ENCODE measurements around the gene MID1. TPM values are rescaled to one million over a fixed set of nuclear protein-coding genes. Genes with fewer than 3 reads are reported as not detected.

Gene MID1
- total RNA-seq, 4 donors from 2014 or later: 5.0 to 8.0 (median 6.4) TPM

DNA sequence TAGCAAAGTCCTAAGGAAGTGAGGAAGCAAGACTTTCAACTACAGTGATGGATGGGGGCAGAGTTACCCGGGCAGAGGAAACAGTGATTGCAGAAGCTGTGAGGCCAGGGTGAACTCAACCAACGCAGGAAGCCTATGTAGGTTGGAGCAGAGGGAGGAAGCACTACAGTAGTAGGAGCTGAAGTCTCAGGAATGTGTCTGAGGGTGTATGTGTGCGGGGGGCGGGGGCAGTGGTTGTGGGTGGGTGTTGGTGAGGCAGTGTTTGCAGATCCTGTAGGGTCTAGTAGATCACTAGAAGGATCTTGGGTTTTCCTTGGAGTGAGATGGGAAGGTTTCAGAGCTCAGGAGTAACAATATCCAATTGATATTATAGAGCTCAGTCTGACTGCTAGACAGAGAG lies 9.9 kb upstream of the MID1 start:
- 57% methylated on average over 4 of the region's 4 CpGs for WGBS

DNA sequence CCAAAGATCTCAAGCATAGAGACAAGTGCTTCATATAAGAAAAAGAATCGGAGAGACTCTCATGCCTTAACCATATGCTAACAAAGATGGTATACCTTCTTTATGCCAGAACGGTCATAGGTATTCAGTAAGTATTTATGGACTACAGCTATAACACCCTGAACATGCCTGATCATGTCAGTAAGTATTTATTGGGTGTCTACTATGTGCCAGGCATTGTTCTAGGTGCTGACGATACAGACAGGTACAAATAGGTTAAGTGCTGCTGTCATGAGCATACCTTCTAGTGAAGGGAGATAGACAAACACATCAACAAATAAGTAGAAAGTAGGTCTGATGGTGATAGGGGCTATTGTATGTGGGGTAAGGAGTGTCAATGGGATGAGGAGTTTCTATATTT lies 9.5 kb upstream of the MID1 start:
- H3K36me3 ChIP-seq: no peaks in the 10 kb centered on the region
- peaks cover 6% of the 10 kb centered on the region for H3K4me1 ChIP-seq
- H3K9me3 ChIP-seq: no peaks in the 10 kb centered on the region
- no peaks in the 10 kb centered on the region for H3K27me3 ChIP-seq
- H3K27ac ChIP-seq: no peak overlapping the region
- WGBS: 71% methylated on average over 3 of the region's 3 CpGs
- H3K4me3 ChIP-seq: no peak overlapping the region
- no peak for DNase-seq (ENCODE audit: low spot score in 2 of 2)
- no peak for TF ChIP-seq CTCF (IDR thresholded peaks at IDR 0.05)
- no peak for TF ChIP-seq EP300 (IDR thresholded peaks at IDR 0.05)
- no peak for TF ChIP-seq POLR2A (IDR thresholded peaks at IDR 0.05)
- TF ChIP-seq POLR2AphosphoS5 (IDR thresholded peaks at IDR 0.05): no peak

More for the DNA sequence above, 9.9 kb upstream of the MID1 start:
- no peaks in the 10 kb centered on the region for H3K36me3 ChIP-seq
- no peak for DNase-seq (ENCODE audit: low spot score in 2 of 2)
- H3K9me3 ChIP-seq: no peaks in the 10 kb centered on the region
- TF ChIP-seq CTCF (IDR thresholded peaks at IDR 0.05) (no peak), EP300 (IDR thresholded peaks at IDR 0.05) (no peak), POLR2AphosphoS5 (IDR thresholded peaks at IDR 0.05) (no peak), POLR2A (IDR thresholded peaks at IDR 0.05) (no peak)
- H3K4me3 ChIP-seq: no peak overlapping the region
- H3K27me3 ChIP-seq: no peaks in the 10 kb centered on the region
- no peak overlapping the region for H3K27ac ChIP-seq
- H3K4me1 ChIP-seq: peaks cover 6% of the 10 kb centered on the region

GRCh38 chrX:10628906-10629305 lies 8.5 kb upstream of the MID1 start:
- H3K4me3 ChIP-seq: no peak overlapping the region
- H3K27ac ChIP-seq: no peak overlapping the region
- no peaks in the 10 kb centered on the region for H3K36me3 ChIP-seq
- H3K4me1 ChIP-seq: peaks cover under 1% of the 10 kb centered on the region
- H3K27me3 ChIP-seq: no peaks in the 10 kb centered on the region
- no peaks in the 10 kb centered on the region for H3K9me3 ChIP-seq
- 92% methylated on average over 3 of the region's 3 CpGs for WGBS
- DNase-seq (ENCODE audit: low spot score in 2 of 2): no peak
- TF ChIP-seq CTCF (IDR thresholded peaks at IDR 0.05) (no peak), POLR2A (IDR thresholded peaks at IDR 0.05) (no peak), EP300 (IDR thresholded peaks at IDR 0.05) (no peak), POLR2AphosphoS5 (IDR thresholded peaks at IDR 0.05) (no peak)

DNA sequence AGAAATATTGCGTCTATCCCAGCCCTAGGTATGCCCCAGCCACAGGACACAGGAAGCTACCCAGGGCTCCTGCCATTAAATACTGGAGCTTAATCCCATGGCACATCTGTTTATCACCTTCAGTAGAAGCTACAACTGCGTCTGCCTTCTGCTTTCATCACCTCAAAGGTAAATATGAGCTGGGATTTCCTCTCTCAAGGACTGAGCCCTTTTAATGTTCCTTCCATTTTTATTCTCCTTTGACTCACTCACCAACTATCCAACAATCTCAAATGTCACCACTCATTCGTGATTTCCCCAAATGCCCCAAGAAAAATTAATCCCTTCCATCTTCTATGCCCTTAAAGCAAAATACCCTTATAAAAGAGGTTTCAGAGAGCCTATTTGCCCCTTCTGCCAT lies 1.8 kb upstream of the MID1 start:
- Histone ChIP-seq H3K4me1 (peaks cover 6% of the 10 kb centered on the region), H3K27me3 (no peaks in the 10 kb centered on the region), H3K36me3 (no peaks in the 10 kb centered on the region), H3K27ac (no peak overlapping the region), H3K9me3 (no peaks in the 10 kb centered on the region), H3K4me3 (no peak overlapping the region)
- 51% methylated on average over 3 of the region's 3 CpGs for WGBS
- DNase-seq (ENCODE audit: low spot score in 2 of 2): no peak
- no peak for TF ChIP-seq POLR2A (IDR thresholded peaks at IDR 0.05)
- no peak for TF ChIP-seq POLR2AphosphoS5 (IDR thresholded peaks at IDR 0.05)
- no peak for TF ChIP-seq CTCF (IDR thresholded peaks at IDR 0.05)
- TF ChIP-seq EP300 (IDR thresholded peaks at IDR 0.05): no peak

DNA sequence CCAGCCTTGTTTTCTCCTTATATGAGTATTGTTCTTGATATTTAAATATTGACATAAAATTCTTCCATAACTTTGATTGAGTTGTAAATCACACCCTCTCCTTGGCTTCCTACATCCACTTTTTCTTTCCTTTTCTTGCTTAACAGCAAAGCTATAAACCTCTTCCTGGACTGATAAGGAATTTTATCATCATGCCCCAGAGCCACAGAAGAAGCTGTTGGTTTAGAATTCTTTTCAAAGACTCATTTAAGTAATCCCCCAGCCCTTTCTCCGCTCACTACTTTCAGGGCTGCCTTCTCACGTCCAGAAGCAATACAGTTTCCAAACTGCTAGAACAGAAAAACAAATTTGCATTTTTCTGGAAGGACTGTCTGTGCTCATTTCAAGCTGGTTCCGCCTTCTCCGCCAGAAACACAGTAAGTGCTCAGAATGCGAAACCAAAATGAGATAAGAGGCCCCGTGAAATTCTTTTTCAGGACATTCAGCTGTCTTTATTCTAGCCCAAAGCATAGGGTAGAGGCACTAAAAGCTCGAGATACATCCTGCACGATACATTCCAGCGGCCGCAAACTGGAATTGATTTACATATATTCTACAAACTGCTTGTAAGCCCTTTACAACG lies 849 bp downstream of the MID1 start:
- Histone ChIP-seq H3K4me1 (peaks cover 9% of the 10 kb centered on the region), H3K36me3 (no peaks in the 10 kb centered on the region), H3K9me3 (no peaks in the 10 kb centered on the region), H3K27ac (peak overlapping the region; percentile 86), H3K4me3 (peak overlapping the region; percentile 60), H3K27me3 (no peaks in the 10 kb centered on the region)
- no peak for DNase-seq (ENCODE audit: low spot score in 2 of 2)
- TF ChIP-seq CTCF (IDR thresholded peaks at IDR 0.05): no peak
- 29% methylated on average over 11 of the region's 11 CpGs for WGBS

All from suprapubic skin (tissue), 4 donors.